Measurements from ENCODE around the gene FUOM.
A peak's percentile ranks its signal among the peaks of the same experiment; 100 is the strongest.

FUOM gene, protein sequence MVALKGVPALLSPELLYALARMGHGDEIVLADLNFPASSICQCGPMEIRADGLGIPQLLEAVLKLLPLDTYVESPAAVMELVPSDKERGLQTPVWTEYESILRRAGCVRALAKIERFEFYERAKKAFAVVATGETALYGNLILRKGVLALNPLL

DNA sequence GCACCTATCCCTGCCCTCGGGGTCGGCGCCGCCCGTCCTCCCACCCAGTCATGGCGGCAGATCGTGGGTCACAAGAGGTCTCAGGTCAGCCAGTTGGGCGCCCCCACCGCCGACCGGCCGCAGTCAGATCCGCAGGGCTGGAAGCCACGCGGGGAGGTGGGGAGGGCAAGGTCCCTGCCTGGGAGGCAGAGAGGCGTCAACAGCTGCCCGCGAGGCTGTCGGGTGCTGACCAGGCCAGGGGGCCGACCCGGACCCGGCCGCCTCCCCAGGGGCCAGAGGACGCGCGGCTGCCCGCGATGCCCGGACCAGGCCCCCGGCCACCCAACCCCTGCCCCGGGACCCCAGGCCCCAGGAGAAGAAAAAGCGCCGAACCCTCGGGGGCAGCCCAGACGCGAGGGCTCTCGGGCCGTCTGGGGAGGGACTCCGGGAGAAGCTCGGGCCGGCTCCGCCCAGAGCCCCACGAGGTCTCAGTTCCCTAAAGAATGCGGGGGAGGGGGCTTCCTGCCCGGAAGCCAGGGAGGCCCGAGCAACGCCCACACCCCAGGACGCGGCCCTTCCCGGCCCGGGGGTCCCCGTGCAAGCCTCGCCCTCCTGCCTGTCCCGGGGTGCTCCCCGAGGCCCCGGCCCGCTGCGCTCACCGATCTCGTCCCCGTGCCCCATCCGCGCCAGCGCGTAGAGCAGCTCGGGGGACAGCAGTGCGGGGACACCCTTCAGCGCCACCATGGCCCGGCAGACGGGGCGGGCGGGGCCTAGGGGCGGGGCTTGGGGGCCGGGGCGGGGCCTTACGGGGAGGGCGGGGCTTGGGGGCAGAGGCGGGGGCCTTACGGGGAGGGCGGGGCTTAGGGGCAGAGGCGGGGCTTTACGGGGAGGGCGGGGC lies at the start of gene FUOM:
Gene FUOM (minus strand): TSS at position 735 of the 877 bp plus-strand sequence. CDS start 12 bp downstream, at position 723.
- peak within 1 kb of the TSS; percentile 73 for H3K4me3 ChIP-seq (ENCODE audit: low read depth, low read length)
- TF ChIP-seq, protein P1, sequence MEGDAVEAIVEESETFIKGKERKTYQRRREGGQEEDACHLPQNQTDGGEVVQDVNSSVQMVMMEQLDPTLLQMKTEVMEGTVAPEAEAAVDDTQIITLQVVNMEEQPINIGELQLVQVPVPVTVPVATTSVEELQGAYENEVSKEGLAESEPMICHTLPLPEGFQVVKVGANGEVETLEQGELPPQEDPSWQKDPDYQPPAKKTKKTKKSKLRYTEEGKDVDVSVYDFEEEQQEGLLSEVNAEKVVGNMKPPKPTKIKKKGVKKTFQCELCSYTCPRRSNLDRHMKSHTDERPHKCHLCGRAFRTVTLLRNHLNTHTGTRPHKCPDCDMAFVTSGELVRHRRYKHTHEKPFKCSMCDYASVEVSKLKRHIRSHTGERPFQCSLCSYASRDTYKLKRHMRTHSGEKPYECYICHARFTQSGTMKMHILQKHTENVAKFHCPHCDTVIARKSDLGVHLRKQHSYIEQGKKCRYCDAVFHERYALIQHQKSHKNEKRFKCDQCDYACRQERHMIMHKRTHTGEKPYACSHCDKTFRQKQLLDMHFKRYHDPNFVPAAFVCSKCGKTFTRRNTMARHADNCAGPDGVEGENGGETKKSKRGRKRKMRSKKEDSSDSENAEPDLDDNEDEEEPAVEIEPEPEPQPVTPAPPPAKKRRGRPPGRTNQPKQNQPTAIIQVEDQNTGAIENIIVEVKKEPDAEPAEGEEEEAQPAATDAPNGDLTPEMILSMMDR (IDR thresholded peaks at IDR 0.05; ENCODE audit: borderline replicate concordance, insufficient read depth, low read depth, low read length), result no peak

DNA sequence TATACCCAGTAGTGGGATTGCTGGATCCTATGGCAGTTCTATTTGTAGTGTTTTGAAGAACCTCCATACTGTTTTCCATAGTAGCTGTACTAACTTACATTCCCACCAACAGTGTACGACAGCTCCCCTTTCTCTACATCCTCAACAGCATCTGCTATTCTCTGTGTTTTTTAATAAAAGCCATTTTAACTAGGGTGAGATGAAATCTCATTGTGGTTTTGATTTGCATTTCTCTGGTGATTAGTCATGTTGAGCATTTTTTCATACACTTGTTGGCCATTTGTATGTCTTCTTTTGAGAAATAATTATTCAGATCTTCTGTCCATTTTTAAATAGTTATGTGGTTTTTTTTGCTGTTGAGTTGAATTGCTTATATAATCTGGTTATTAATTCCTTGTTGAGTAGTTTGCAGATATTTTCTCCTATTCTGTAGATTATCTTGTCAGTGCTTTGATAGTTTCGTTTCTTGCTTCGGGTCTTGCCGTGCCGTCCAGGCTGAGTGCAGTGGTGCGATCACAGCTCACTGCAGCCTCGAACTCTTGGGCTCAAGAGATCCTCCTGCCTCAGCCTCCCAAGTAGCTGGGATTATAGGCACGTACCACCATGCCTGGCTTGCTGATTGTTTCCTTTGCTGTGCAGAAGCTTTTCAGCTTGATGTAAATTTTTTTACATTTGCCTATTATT lies 48.2 kb upstream of the FUOM start:
- TF ChIP-seq, protein P1 (IDR thresholded peaks at IDR 0.05; ENCODE audit: borderline replicate concordance, insufficient read depth, low read depth, low read length), result no peak

DNA sequence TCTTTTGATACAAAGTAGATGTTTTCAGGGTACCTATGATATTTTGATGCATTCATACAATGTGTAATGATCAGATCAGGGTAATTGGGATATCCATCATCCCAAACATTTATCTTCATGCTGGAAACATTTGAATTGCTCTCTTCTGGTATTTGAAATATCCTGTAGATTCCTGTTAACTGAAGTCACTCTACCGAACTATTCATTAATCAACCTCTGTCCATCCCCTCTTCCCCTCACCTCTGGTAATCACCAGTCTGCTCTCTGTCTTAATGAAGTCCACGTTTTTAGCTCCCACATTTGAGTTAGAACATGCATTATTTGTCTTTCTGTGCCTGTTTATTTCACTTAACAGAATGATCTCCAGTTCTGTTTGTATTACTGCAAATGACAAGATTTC lies 47.5 kb upstream of the FUOM start:
- TF ChIP-seq, protein P1 (IDR thresholded peaks at IDR 0.05; ENCODE audit: borderline replicate concordance, insufficient read depth, low read depth, low read length), result no peak
- H3K4me3 ChIP-seq (ENCODE audit: low read depth, low read length), result no peak overlapping the region

More for the DNA sequence above, 48.2 kb upstream of the FUOM start:
- no peak overlapping the region for H3K4me3 ChIP-seq (ENCODE audit: low read depth, low read length)

DNA sequence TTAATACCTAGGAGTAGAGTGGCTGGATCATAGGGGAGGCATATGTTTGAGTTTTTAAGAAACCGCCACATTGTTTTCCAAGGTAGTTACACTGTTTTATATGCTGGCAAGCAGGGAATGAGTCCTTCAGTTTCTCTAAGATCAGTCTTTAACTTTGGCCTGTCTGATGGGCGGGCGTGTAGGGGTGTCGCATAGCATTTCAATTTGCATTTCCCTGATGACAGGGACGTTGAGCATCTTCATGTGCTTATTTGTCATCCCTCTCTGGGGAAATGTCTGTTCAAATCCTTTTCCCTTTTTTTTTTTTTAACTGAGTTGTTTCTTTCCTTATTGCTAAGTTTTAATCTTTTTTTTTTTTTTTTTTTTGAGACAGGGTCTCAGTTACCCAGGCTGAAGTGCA lies 46.0 kb upstream of the FUOM start:
- TF ChIP-seq, protein P1 (IDR thresholded peaks at IDR 0.05; ENCODE audit: borderline replicate concordance, insufficient read depth, low read depth, low read length), result no peak
- no peak overlapping the region for H3K4me3 ChIP-seq (ENCODE audit: low read depth, low read length)

DNA sequence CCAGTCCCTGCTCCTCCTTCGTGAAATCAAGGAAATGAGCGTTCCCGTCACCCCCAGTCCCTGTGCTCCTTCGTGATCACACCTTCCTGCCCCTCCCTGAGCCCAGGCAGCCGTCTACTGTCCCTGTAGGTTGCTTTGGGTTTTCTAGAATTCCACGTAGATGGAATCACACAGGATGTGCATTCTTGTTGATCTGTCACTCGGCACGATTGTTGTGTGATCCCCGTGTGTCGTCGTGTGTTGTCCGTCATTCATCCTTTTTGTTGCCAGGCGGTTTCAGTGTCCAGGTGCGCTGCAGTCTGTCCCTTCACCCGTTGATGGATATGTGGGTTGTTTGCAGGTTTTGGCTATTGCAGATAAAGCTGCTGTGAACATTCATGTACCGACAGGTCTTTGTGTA lies 45.5 kb upstream of the FUOM start:
- TF ChIP-seq, protein P1 (IDR thresholded peaks at IDR 0.05; ENCODE audit: borderline replicate concordance, insufficient read depth, low read depth, low read length), result no peak

DNA sequence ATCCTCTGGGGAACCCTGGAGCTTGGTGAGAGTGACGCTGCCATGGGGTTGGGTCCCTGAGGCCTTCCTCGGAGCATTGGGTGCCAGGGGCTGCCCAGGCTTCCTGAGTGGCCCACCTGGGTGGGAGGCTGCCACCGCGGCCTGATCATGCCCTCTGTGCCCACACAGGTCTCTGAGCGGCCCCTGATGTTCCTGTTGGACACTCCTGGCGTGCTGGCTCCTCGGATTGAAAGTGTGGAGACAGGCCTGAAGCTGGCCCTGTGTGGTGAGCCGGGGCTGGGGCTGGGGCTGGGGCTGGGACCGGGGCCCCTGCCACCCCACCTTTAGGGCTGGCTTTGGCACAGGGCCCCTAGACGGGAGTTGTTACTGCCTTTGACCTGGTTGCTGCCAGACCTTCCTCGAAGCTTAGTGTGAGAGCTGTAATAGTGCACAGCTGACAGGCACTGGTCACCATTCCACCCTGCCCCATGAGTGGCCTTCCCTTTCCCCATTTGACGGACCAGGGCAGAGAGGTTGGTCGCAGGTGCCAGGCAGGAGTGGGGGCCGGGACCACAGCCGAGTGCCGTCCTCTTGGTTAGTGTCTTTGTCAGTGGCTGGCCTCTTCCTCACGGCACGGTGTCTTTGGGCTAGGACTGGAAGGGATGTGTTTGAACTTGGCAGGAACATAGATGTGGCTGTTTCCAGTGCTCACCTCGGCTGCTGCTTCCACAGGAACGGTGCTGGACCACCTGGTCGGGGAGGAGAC lies 44.3 kb upstream of the FUOM start:
- TF ChIP-seq, protein P1 (IDR thresholded peaks at IDR 0.05; ENCODE audit: borderline replicate concordance, insufficient read depth, low read depth, low read length), result no peak
- H3K4me3 ChIP-seq (ENCODE audit: low read depth, low read length), result no peak overlapping the region

More for the DNA sequence above, 45.5 kb upstream of the FUOM start:
- H3K4me3 ChIP-seq (ENCODE audit: low read depth, low read length), result no peak overlapping the region

All from GM12875 (cell line).